PC-3 (cell line): ENCODE measurements around the gene DDIAS.

ENCODE experiments used
- CTCF ChIP-seq: fragments of 300-600 bp; sonication (generic); conservative IDR thresholded peaks from 2 replicates; pipeline ENCODE4 v1.5.1; 2017; ENCODE audit warnings: antibody characterized with exemption, low read depth, mild to moderate bottlenecking, low read length
- EZH2 ChIP-seq: fragments of 300-600 bp; sonication (generic); IDR thresholded peaks from one replicate; pipeline ENCODE4 v1.6.1; 2017; ENCODE audit warnings: antibody characterized with exemption, mild to moderate bottlenecking, low read length; ENCODE audit not compliant: unreplicated experiment

GRCh38 chr11:82901922-82902485 lies 468 bp downstream of the DDIAS start:
- TF ChIP-seq CTCF (no peak), EZH2 (no peak)
